OCI-LY7 (cell line): ENCODE results near the gene COP1. TPM values are rescaled to one million over a fixed set of nuclear protein-coding genes. Genes with fewer than 3 reads are reported as not detected.

Source experiments
- BruUV-seq: library from RNA; stranded (reverse); fragments of 400-500 nt; replicated peaks from 2 replicates; lab custom pipeline; 2021; lab: Mats Ljungman, UMichigan
- CTCF ChIA-PET: fragments of 300-600 bp; sonication (Branson Sonifier 250); formaldehyde crosslinking; loops from one replicate; lab custom pipeline; 2022; ENCODE audit warnings: antibody characterized with exemption; ENCODE audit not compliant: unreplicated experiment; lab: Charles Lee
- POLR2A ChIA-PET: fragments of 300-600 bp; sonication (Branson Sonifier 250); formaldehyde crosslinking; loops from one replicate; lab custom pipeline; 2022; ENCODE audit warnings: antibody characterized with exemption; lab: Charles Lee
- DNase-seq: peaks from one replicate; pipeline ENCODE4 v3.0.0-alpha.2; 2015; ENCODE audit warnings: low spot score
- H2AFZ ChIP-seq: fragments of 200-600 bp; sonication (generic), shearing (Covaris generic); 2 replicates; pipeline ENCODE4 v1.6.1; 2014; ENCODE audit warnings: mild to moderate bottlenecking, antibody characterized with exemption, low read length, moderate library complexity
- H3K27ac ChIP-seq: fragments of 200-600 bp; sonication (generic); 2 replicates; pipeline ENCODE4 v1.5.1; 2014; ENCODE audit warnings: mixed run types, low read depth, mild to moderate bottlenecking, moderate library complexity, low read length, inconsistent platforms; ENCODE audit not compliant: poor library complexity, severe bottlenecking
- H3K36me3 ChIP-seq: fragments of 200-600 bp; sonication (generic); 2 replicates; pipeline ENCODE4 v1.6.1; 2014; ENCODE audit warnings: mild to moderate bottlenecking, antibody characterized with exemption, low read length, moderate library complexity, mixed read lengths; ENCODE audit not compliant: insufficient read depth
- H3K4me1 ChIP-seq: fragments of 200-600 bp; sonication (generic); 2 replicates; pipeline ENCODE4 v1.5.1; 2014; ENCODE audit warnings: mild to moderate bottlenecking, low read length; ENCODE audit not compliant: insufficient read depth, poor library complexity, severe bottlenecking
- H3K4me2 ChIP-seq: fragments of 200-600 bp; sonication (generic); 2 replicates; pipeline ENCODE4 v1.6.1; 2014; ENCODE audit warnings: mild to moderate bottlenecking, low read length
- H3K4me3 ChIP-seq: fragments of 200-600 bp; sonication (generic); 2 replicates; pipeline ENCODE4 v1.5.1; 2014; ENCODE audit warnings: mild to moderate bottlenecking, low read depth, low read length; ENCODE audit not compliant: poor library complexity, severe bottlenecking
- H3K79me2 ChIP-seq: fragments of 200-600 bp; sonication (generic); 2 replicates; pipeline ENCODE4 v1.6.1; 2016; ENCODE audit warnings: low read depth, mild to moderate bottlenecking, low read length, moderate library complexity, mixed read lengths; ENCODE audit not compliant: insufficient read depth
- H3K9me2 ChIP-seq: fragments of 200-600 bp; sonication (generic); 2 replicates; pipeline ENCODE4 v1.6.1; 2016; ENCODE audit warnings: mild to moderate bottlenecking, low read length, mixed read lengths; ENCODE audit not compliant: insufficient read depth
- H3K9me3 ChIP-seq: fragments of 200-600 bp; sonication (generic); 2 replicates; pipeline ENCODE4 v1.6.1; 2014; ENCODE audit warnings: mild to moderate bottlenecking, mixed run types, low read length, mixed read lengths
- H4K20me1 ChIP-seq: fragments of 200-600 bp; sonication (generic); 2 replicates; pipeline ENCODE4 v1.6.1; 2014; ENCODE audit warnings: mild to moderate bottlenecking, antibody characterized with exemption, low read length, moderate library complexity, mixed read lengths; ENCODE audit not compliant: insufficient read depth
- CTCF ChIP-seq: fragments of 200-600 bp; sonication (generic); conservative IDR thresholded peaks from 2 replicates; pipeline ENCODE4 v1.5.1; 2014; ENCODE audit warnings: mild to moderate bottlenecking, antibody characterized with exemption, low read length, moderate library complexity, mixed read lengths
- EZH2phosphoT487 ChIP-seq: fragments of 200-600 bp; sonication (generic); IDR thresholded peaks from 2 replicates; pipeline ENCODE4 v1.6.1; 2018; ENCODE audit warnings: low read depth, borderline replicate concordance, mild to moderate bottlenecking, mixed run types, antibody characterized with exemption, low read length, moderate library complexity, mixed read lengths
- intact Hi-C: fragments of 100-400 bp; cut with micrococcal nuclease; formaldehyde crosslinking; loops from one replicate; pipeline ENCODE4 v1.10.0; 2022; ENCODE audit not compliant: unreplicated experiment
- total RNA-seq, 2 experiments: library from RNA; depleted of rRNA in 1 of 2; stranded (reverse); fragments of >200 nt in 1 of 2; shearing (Covaris generic) in 1 of 2; gene quantifications; 2 replicates each; pipeline ENCODE4 v1.2.3, GENCODE V29; 2014 to 2022

Gene COP1
- total RNA-seq, 2 experiments from 2014 or later: 75.2 to 76.9 TPM

- Histone ChIP-seq H3K27ac (no peak overlapping the region), H3K4me3 (no peak overlapping the region), H3K79me2 (peaks cover 100% of the 10 kb centered on the region), H3K4me1 (peaks cover 28% of the 10 kb centered on the region), H3K36me3 (peaks cover 36% of the 10 kb centered on the region), H4K20me1 (peaks cover 14% of the 10 kb centered on the region; the same call in 1 of the 2 replicates), H3K9me3 (peaks cover 37% of the 10 kb centered on the region), H3K4me2 (no peak overlapping the region), H2AFZ (no peak overlapping the region), H3K9me2 (no peaks in the 10 kb centered on the region)
- ChIA-PET CTCF (no interaction called here), POLR2A (interaction anchor here (0.5 kb wide), 1 partner anchor 1397 kb away, joined by 3 read pairs; no protein-coding TSS in a partner anchor)
- no TSS peak for BruUV-seq
- TF ChIP-seq EZH2phosphoT487 (no peak), CTCF (no peak)
- intact Hi-C loops: no loop called here
- no peak for DNase-seq
Observed at GRCh38 chr1:176193663-176194062, 13.4 kb downstream of the COP1 start.

GRCh38 chr1:176193023-176193422 lies 14.1 kb downstream of the COP1 start:
- intact Hi-C loops: no loop called here
- no peak overlapping the region for H3K4me2 ChIP-seq
- H3K9me2 ChIP-seq: no peaks in the 10 kb centered on the region
- H3K4me3 ChIP-seq: no peak overlapping the region
- H3K27ac ChIP-seq: no peak overlapping the region
- ChIA-PET CTCF (no interaction called here), POLR2A (interaction anchor here (0.5 to 0.8 kb wide), 2 partner anchors 10 to 1396 kb away, joined by 3 read pairs; no protein-coding TSS in a partner anchor)
- BruUV-seq: no TSS peak
- H2AFZ ChIP-seq: no peak overlapping the region
- peaks cover 100% of the 10 kb centered on the region for H3K79me2 ChIP-seq
- H3K36me3 ChIP-seq: peaks cover 32% of the 10 kb centered on the region
- TF ChIP-seq CTCF (no peak), EZH2phosphoT487 (no peak)
- H3K4me1 ChIP-seq: peaks cover 29% of the 10 kb centered on the region
- H3K9me3 ChIP-seq: peaks cover 33% of the 10 kb centered on the region
- peaks cover 16% of the 10 kb centered on the region; the same call in 1 of the 2 replicates for H4K20me1 ChIP-seq
- no peak for DNase-seq

GRCh38 chr1:176188604-176189003 lies 18.5 kb downstream of the COP1 start:
- H3K79me2 ChIP-seq: peaks cover 100% of the 10 kb centered on the region
- no peak for TF ChIP-seq CTCF
- H3K9me2 ChIP-seq: no peaks in the 10 kb centered on the region
- H3K36me3 ChIP-seq: peaks cover 25% of the 10 kb centered on the region
- H3K27ac ChIP-seq: no peak overlapping the region
- BruUV-seq: no TSS peak
- CTCF ChIA-PET: no interaction called here
- H3K4me2 ChIP-seq: no peak overlapping the region
- H3K9me3 ChIP-seq: peaks cover 25% of the 10 kb centered on the region
- no peak for DNase-seq
- H2AFZ ChIP-seq: no peak overlapping the region
- intact Hi-C loops: no loop called here
- peaks cover 57% of the 10 kb centered on the region for H3K4me1 ChIP-seq
- POLR2A ChIA-PET: interaction anchor here (0.6 kb wide), 1 partner anchor 19 kb away, joined by 3 read pairs; no protein-coding TSS in a partner anchor
- no peak overlapping the region for H3K4me3 ChIP-seq
- peaks cover 22% of the 10 kb centered on the region; the same call in 1 of the 2 replicates for H4K20me1 ChIP-seq
